Measurements from ENCODE around the gene FBXW8. TPM values are rescaled to one million over a fixed set of nuclear protein-coding genes. Genes with fewer than 3 reads are reported as not detected.

The FBXW8 gene
- total RNA-seq, 1 donor from 2014 or later: 16.4 TPM

DNA sequence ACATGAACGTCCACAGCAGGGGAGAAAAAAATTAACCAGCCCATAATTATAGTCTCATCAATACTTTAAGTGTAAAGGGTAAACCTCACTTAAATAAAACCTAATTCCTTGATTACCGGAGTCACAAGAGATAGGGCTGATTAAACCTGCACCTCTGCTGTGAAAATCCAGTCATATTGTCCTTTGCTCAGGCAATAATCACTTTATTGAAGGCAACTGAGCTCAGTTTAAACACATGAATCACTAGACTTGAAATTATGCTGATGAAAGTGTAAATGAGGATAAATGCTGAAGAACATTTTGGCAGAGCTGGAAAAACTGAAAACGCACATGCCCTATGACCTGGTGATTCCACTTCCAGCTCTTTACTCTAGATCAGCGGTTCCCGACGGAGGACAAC, 22.9 kb upstream of the FBXW8 start:
- Histone ChIP-seq H3K4me3 (no peak overlapping the region), H3K27ac (no peak overlapping the region), H3K27me3 (ENCODE audit: low read depth) (peaks cover 12% of the 10 kb centered on the region), H3K9me3 (no peaks in the 10 kb centered on the region), H3K4me1 (no peaks in the 10 kb centered on the region), H3K36me3 (no peaks in the 10 kb centered on the region)
- DNase-seq (no peak), ATAC-seq (no peak)
- intact Hi-C loops (cut with DNase I): no loop called here
- TF ChIP-seq, protein P1, sequence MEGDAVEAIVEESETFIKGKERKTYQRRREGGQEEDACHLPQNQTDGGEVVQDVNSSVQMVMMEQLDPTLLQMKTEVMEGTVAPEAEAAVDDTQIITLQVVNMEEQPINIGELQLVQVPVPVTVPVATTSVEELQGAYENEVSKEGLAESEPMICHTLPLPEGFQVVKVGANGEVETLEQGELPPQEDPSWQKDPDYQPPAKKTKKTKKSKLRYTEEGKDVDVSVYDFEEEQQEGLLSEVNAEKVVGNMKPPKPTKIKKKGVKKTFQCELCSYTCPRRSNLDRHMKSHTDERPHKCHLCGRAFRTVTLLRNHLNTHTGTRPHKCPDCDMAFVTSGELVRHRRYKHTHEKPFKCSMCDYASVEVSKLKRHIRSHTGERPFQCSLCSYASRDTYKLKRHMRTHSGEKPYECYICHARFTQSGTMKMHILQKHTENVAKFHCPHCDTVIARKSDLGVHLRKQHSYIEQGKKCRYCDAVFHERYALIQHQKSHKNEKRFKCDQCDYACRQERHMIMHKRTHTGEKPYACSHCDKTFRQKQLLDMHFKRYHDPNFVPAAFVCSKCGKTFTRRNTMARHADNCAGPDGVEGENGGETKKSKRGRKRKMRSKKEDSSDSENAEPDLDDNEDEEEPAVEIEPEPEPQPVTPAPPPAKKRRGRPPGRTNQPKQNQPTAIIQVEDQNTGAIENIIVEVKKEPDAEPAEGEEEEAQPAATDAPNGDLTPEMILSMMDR (IDR thresholded peaks at IDR 0.05): no peak

DNA sequence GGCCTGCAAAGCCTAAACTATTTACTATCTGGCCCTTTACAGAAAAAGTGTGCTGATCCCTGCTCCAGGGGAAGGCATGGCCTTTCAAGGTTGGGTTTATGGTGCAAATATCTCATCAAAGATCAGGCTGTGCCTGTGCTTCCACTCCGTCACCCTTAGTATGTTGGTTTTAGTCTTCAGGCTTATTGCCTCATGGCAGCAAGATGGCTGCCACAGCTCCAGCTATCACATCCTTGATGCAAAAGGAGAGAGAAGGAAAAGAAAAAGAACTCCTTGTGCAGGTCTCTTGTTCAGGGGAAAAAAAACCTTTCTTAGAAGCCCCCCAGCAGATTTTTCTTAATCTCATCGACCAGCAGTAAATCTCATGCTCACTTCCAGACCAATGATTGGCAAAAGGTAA, 20.4 kb upstream of the FBXW8 start:
- H3K27ac ChIP-seq: no peak overlapping the region
- ATAC-seq: no peak

DNA sequence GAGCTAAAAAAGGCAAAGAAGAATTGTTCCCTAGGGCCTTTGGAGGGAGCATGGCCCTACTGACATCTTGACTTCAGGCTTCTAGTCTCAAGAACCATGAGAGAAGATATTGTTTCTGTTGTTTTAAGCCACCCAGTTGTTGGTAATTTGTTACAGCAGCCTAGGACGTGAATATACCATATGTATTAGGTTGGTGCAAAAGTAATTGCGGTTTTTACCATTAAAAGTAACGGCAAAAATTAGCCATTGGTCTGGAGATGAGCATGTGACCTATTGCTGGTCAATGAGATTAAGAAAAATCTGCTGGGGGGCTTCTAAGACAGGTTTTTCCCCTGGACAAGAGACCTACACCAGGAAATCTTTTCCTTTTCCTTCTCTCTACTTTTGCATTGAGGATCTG, 19.7 kb upstream of the FBXW8 start:
- no peak for DNase-seq
- Histone ChIP-seq H3K4me3 (no peak overlapping the region), H3K27ac (no peak overlapping the region), H3K4me1 (no peaks in the 10 kb centered on the region), H3K27me3 (ENCODE audit: low read depth) (peaks cover 3% of the 10 kb centered on the region), H3K36me3 (no peaks in the 10 kb centered on the region), H3K9me3 (no peaks in the 10 kb centered on the region)
- TF ChIP-seq, protein P1 (IDR thresholded peaks at IDR 0.05): no peak
- intact Hi-C loops (cut with DNase I): no loop called here
- no peak for ATAC-seq

More for the DNA sequence above, 20.4 kb upstream of the FBXW8 start:
- intact Hi-C loops (cut with DNase I): no loop called here
- no peaks in the 10 kb centered on the region for H3K9me3 ChIP-seq
- H3K27me3 ChIP-seq (ENCODE audit: low read depth): peaks cover 3% of the 10 kb centered on the region
- H3K4me3 ChIP-seq: no peak overlapping the region
- DNase-seq: no peak
- no peaks in the 10 kb centered on the region for H3K36me3 ChIP-seq
- no peaks in the 10 kb centered on the region for H3K4me1 ChIP-seq
- TF ChIP-seq, protein P1 (IDR thresholded peaks at IDR 0.05): no peak

DNA sequence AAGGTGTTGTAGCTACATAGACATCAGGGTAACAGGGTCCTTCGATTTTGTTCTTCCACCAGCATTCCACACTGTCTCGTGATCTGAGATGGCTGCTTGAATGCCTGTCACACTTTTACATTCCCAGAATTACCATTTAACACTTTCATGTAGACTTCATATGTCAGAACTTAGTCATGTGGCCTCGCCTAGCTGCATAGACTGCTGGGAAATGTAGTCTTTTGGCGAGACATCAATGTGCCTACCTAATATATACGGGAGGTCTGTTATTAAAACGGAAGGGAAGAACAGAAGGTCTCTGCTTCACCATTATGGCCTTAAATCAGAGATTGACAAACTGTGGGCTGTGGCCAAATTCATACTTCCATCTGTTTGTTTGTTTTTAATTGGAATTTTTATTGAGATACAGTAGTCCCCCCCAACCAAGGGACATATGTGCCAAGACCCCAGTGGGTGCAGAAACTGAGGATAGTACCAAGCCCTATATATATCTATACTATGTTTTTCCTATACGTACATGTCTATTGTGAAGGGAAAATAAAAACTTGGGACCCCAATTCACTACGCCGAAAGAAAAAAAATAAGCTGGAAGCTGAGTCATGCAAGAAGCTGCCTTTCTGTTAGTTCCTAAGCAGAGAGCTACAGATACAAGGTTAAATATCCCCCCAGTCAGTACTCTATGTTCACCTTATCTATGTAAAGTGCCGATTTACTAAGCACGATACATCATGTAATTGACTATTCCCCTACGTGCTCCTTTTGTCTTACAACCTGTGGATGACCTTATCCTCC, 18.2 kb upstream of the FBXW8 start:
- H3K27ac ChIP-seq: no peak overlapping the region
- no peaks in the 10 kb centered on the region for H3K36me3 ChIP-seq
- H3K27me3 ChIP-seq (ENCODE audit: low read depth): peaks cover 6% of the 10 kb centered on the region
- H3K4me1 ChIP-seq: no peaks in the 10 kb centered on the region
- no peak overlapping the region for H3K4me3 ChIP-seq
- intact Hi-C loops (cut with DNase I): no loop called here
- TF ChIP-seq, protein P1 (IDR thresholded peaks at IDR 0.05): no peak
- ATAC-seq (no peak), DNase-seq (no peak)
- no peaks in the 10 kb centered on the region for H3K9me3 ChIP-seq

DNA sequence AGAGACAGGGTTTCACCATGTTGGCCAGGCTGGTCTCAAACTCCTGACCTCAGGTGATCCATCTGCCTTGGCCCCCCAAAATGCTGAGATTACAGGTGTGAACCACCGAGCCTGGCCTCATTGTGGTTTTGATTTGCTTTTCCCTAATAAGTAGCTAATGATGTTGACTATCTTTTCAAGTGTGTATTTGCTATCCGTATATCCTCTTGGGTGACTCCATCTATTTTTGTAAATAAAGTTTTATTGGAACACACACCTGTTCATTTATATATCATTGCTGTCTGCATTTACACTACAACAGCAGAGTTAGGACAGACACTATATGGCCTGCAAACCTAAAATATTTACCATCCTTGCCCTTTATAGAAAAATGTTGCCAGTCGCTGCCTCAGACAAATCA, 15.8 kb upstream of the FBXW8 start:
- Histone ChIP-seq H3K4me1 (no peaks in the 10 kb centered on the region), H3K27me3 (ENCODE audit: low read depth) (peaks cover 10% of the 10 kb centered on the region), H3K4me3 (no peak overlapping the region), H3K36me3 (no peaks in the 10 kb centered on the region), H3K27ac (no peak overlapping the region), H3K9me3 (no peaks in the 10 kb centered on the region)
- TF ChIP-seq, protein P1 (IDR thresholded peaks at IDR 0.05): no peak
- DNase-seq: no peak
- intact Hi-C loops (cut with DNase I): no loop called here
- ATAC-seq: no peak
